Hematopoietic multipotent progenitor cell treated with erythropoietin and hydrocortisone succinate and interleukin-3 and kit ligand, for 15 days (in vitro differentiated cells): ENCODE data around the gene CLCN5.

Experiments used
- DNase-seq: peaks from one replicate; pipeline ENCODE4 v3.0.0-alpha.2; 2015; ENCODE audit warnings: low spot score

The CLCN5 gene

GRCh38 chrX:49922291-49923241, at the start of gene CLCN5:
Gene CLCN5 (plus strand): TSS chrX:49922596. CDS start chrX:49925299, 2,703 bp downstream.
- DNase-seq, result peak; percentile 92

GRCh38 chrX:49876750-49877149, 45.6 kb upstream of the CLCN5 start:
- DNase-seq, result peak; percentile 9

- DNase-seq, result no peak
Observed at GRCh38 chrX:49877397-49878101, 44.8 kb upstream of the CLCN5 start.

GRCh38 chrX:49878128-49878833, 44.1 kb upstream of the CLCN5 start:
- DNase-seq, result no peak

GRCh38 chrX:49878834-49879655, 43.4 kb upstream of the CLCN5 start, which contains the start of gene USP27X:
Gene USP27X (plus strand): TSS chrX:49879484. CDS start chrX:49880308, 824 bp downstream.
- DNase-seq, result peak; percentile 80

- DNase-seq, result no peak
Observed at GRCh38 chrX:49879656-49880277, 42.6 kb upstream of the CLCN5 start.

- no peak for DNase-seq
Observed at GRCh38 chrX:49880668-49881067, 41.7 kb upstream of the CLCN5 start.

- DNase-seq, result peak; percentile 50
Observed at GRCh38 chrX:49884290-49884862, 38.0 kb upstream of the CLCN5 start.

- no peak for DNase-seq
Observed at GRCh38 chrX:49892542-49892941, 29.9 kb upstream of the CLCN5 start.

GRCh38 chrX:49896951-49897350, 25.4 kb upstream of the CLCN5 start:
- DNase-seq, result no peak

- no peak for DNase-seq
Observed at GRCh38 chrX:49901048-49901447, 21.3 kb upstream of the CLCN5 start.

GRCh38 chrX:49910344-49910743, 12.1 kb upstream of the CLCN5 start:
- DNase-seq, result no peak

GRCh38 chrX:49912086-49912485, 10.3 kb upstream of the CLCN5 start:
- DNase-seq, result no peak

- no peak for DNase-seq
Observed at GRCh38 chrX:49912861-49913260, 9.5 kb upstream of the CLCN5 start.

GRCh38 chrX:49915361-49916222, 6.8 kb upstream of the CLCN5 start:
- DNase-seq, result peak; percentile 70

- peak; percentile 47 for DNase-seq
Observed at GRCh38 chrX:49919617-49920016, 2.8 kb upstream of the CLCN5 start.

GRCh38 chrX:49921109-49921508, 1.3 kb upstream of the CLCN5 start:
- peak; percentile 37 for DNase-seq

- peak; percentile 3 for DNase-seq
Observed at GRCh38 chrX:49925176-49925575, 2.8 kb downstream of the CLCN5 start.

- no peak for DNase-seq
Observed at GRCh38 chrX:49930039-49930438, 7.6 kb downstream of the CLCN5 start.

- DNase-seq, result no peak
Observed at GRCh38 chrX:49932791-49933190, 10.4 kb downstream of the CLCN5 start.
